ENCODE results near the gene STYX. TPM values are rescaled to one million over a fixed set of nuclear protein-coding genes. Genes with fewer than 3 reads are reported as not detected.

STYX gene
- total and polyA plus RNA-seq, 2 experiments from 2014 or later, result 23.3 to 40.2 TPM

GRCh38 chr14:52790011-52790755 is 60.2 kb downstream of the STYX start (continued):
- TF ChIP-seq CTCF (conservative IDR thresholded peaks at IDR 0.05; ENCODE audit: low read depth in 2 of 2), result no peak
- TF ChIP-seq JUNB (IDR thresholded peaks at IDR 0.05; ENCODE audit: unreplicated experiment), result no peak
- TF ChIP-seq ZNF114 (CRISPR knock-in tag; IDR thresholded peaks at IDR 0.05), result no peak
- no peak for TF ChIP-seq NANOG (IDR thresholded peaks at IDR 0.05; ENCODE audit: borderline replicate concordance)
- no peak for TF ChIP-seq CREB1 (CRISPR knock-in tag; IDR thresholded peaks at IDR 0.05; ENCODE audit: low read depth)
- TF ChIP-seq ZNF331 (CRISPR knock-in tag; IDR thresholded peaks at IDR 0.05; ENCODE audit: low read depth), result no peak
- no peak for TF ChIP-seq ETS1 (IDR thresholded peaks at IDR 0.05)

GRCh38 chr14:52790756-52791222 is 60.8 kb downstream of the STYX start:
- H3K4me1 ChIP-seq (ENCODE audit: insufficient read depth), result peaks cover 19% of the 10 kb centered on the region
- no peak overlapping the region for H3K27ac ChIP-seq (ENCODE audit: low read depth)
- H3K4me2 ChIP-seq, result peak overlapping the region; percentile 80
- Mint-ChIP-seq H3K27me3 (ENCODE audit: insufficient read depth, low read depth, poor library complexity) (peaks cover 3% of the 10 kb centered on the region), H3K4me1 (peaks cover 15% of the 10 kb centered on the region), H3K9me3 (no peaks in the 10 kb centered on the region; the same call in 2 of the 3 replicates), H3K36me3 (ENCODE audit: low read depth) (peaks cover 5% of the 10 kb centered on the region; the same call in 2 of the 3 replicates), H3K27ac (peak overlapping the region; percentile 55), H3K4me3 (peak overlapping the region; percentile 84)
- TF ChIP-seq REST (IDR thresholded peaks at IDR 0.05; ENCODE audit: unreplicated experiment) (no peak), POLR2AphosphoS5 (IDR thresholded peaks at IDR 0.05; ENCODE audit: low read depth) (no peak)
- H2AFZ ChIP-seq, result peak overlapping the region; percentile 0; the same call in 1 of the 2 replicates
- peak; percentile 58 for ATAC-seq
- peaks cover 49% of the 10 kb centered on the region for H3K79me2 ChIP-seq (replicated peaks; ENCODE audit: insufficient read depth)
- no peaks in the 10 kb centered on the region for H3K27me3 ChIP-seq (ENCODE audit: insufficient read depth)
- no peaks in the 10 kb centered on the region for H3K36me3 ChIP-seq (ENCODE audit: insufficient read depth)
- H4K20me1 ChIP-seq (replicated peaks; ENCODE audit: insufficient read depth), result peaks cover 6% of the 10 kb centered on the region; the same call in 1 of the 2 replicates
- H3F3A ChIP-seq (replicated peaks; ENCODE audit: low read depth), result no peaks in the 10 kb centered on the region
- peak overlapping the region; percentile 68 for H3K4me3 ChIP-seq
- no peaks in the 10 kb centered on the region for H3K9me2 ChIP-seq (ENCODE audit: insufficient read depth)
- DNase-seq (ENCODE audit: low spot score), result no peak

Measured in GM23338 (cell line).